Measurements from ENCODE around the gene TIMM22.

The TIMM22 gene

GRCh38 chr17:1033503-1033902 lies 36.6 kb downstream of the TIMM22 start:
- TF ChIP-seq REST (IDR thresholded peaks at IDR 0.05; ENCODE audit: insufficient replicate concordance, low read depth) (no peak), SPI1 (IDR thresholded peaks at IDR 0.05; ENCODE audit: borderline replicate concordance, low read depth) (no peak), GABPA (IDR thresholded peaks at IDR 0.05; ENCODE audit: low read depth) (no peak)
- no peak overlapping the region for H3K4me3 ChIP-seq (replicated peaks; ENCODE audit: insufficient read depth, low read length)
- DNase-seq (ENCODE audit: low read depth in 1 of 2, low spot score in 1 of 2) = peak; percentile 32 to 70
- no peaks in the 10 kb centered on the region for H3K27me3 ChIP-seq (ENCODE audit: insufficient read depth, poor library complexity, severe bottlenecking)
- no peak overlapping the region; the same call in 1 of the 2 replicates for H3K27ac ChIP-seq (replicated peaks)

DNA sequence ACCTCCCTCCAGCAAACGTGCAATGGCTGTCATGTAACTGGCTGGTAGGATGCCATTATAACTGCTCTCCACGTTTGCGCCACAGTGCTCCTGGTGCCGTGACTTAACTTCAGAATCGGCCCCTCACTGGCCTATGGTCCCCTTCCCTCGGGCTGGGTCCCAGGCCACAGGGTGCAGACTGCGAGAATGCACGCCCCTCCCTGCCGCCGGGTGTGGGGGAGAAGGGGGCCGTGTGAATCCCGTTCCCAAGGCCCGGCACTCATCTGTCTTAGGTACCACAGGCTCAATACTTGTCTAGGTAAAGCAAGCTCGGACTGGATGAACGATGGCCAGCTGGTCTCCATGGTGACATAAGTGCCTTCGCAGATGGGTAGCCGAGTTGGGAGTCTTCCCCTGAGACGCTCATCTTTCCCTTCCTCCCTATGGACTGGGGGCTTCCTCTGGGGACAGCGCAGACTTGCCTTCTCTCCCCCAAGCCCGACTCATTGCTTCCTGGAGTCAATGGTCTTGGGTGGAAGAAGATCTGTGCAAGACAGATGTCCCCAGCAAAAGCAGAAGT lies 37.8 kb downstream of the TIMM22 start:
- Histone ChIP-seq H3K4me3 (replicated peaks; ENCODE audit: insufficient read depth, low read length) (no peak overlapping the region), H3K27ac (replicated peaks) (no peak overlapping the region), H3K27me3 (ENCODE audit: insufficient read depth, poor library complexity, severe bottlenecking) (no peaks in the 10 kb centered on the region)
- no peak for DNase-seq (ENCODE audit: low read depth in 1 of 2, low spot score in 1 of 2)
- TF ChIP-seq SPI1 (IDR thresholded peaks at IDR 0.05; ENCODE audit: borderline replicate concordance, low read depth) = no peak
- no peak for TF ChIP-seq GABPA (IDR thresholded peaks at IDR 0.05; ENCODE audit: low read depth)
- no peak for TF ChIP-seq REST (IDR thresholded peaks at IDR 0.05; ENCODE audit: insufficient replicate concordance, low read depth)
- TF ChIP-seq, protein P1, sequence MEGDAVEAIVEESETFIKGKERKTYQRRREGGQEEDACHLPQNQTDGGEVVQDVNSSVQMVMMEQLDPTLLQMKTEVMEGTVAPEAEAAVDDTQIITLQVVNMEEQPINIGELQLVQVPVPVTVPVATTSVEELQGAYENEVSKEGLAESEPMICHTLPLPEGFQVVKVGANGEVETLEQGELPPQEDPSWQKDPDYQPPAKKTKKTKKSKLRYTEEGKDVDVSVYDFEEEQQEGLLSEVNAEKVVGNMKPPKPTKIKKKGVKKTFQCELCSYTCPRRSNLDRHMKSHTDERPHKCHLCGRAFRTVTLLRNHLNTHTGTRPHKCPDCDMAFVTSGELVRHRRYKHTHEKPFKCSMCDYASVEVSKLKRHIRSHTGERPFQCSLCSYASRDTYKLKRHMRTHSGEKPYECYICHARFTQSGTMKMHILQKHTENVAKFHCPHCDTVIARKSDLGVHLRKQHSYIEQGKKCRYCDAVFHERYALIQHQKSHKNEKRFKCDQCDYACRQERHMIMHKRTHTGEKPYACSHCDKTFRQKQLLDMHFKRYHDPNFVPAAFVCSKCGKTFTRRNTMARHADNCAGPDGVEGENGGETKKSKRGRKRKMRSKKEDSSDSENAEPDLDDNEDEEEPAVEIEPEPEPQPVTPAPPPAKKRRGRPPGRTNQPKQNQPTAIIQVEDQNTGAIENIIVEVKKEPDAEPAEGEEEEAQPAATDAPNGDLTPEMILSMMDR (IDR thresholded peaks at IDR 0.05; ENCODE audit: insufficient read depth, low read length) = no peak
- TF ChIP-seq POLR2AphosphoS5 (IDR thresholded peaks at IDR 0.05; ENCODE audit: low read depth) = no peak

- H3K27ac ChIP-seq (replicated peaks) = no peak overlapping the region
- no peaks in the 10 kb centered on the region for H3K27me3 ChIP-seq (ENCODE audit: insufficient read depth, poor library complexity, severe bottlenecking)
- no peak for TF ChIP-seq POLR2AphosphoS5 (IDR thresholded peaks at IDR 0.05; ENCODE audit: low read depth)
- TF ChIP-seq SPI1 (IDR thresholded peaks at IDR 0.05; ENCODE audit: borderline replicate concordance, low read depth) = no peak
- TF ChIP-seq, protein P1 (IDR thresholded peaks at IDR 0.05; ENCODE audit: insufficient read depth, low read length) = no peak
- no peak for TF ChIP-seq GABPA (IDR thresholded peaks at IDR 0.05; ENCODE audit: low read depth)
- no peak for TF ChIP-seq REST (IDR thresholded peaks at IDR 0.05; ENCODE audit: insufficient replicate concordance, low read depth)
- no peak for DNase-seq (ENCODE audit: low read depth in 1 of 2, low spot score in 1 of 2)
- no peak overlapping the region for H3K4me3 ChIP-seq (replicated peaks; ENCODE audit: insufficient read depth, low read length)
These were observed 38.7 kb downstream of the TIMM22 start for GRCh38 chr17:1035546-1036170.

Data from HL-60 (cell line).